Fibroblast of lung (primary cell): ENCODE measurements around the gene MACROD2. TPM values are rescaled to one million over a fixed set of nuclear protein-coding genes. Genes with fewer than 3 reads are reported as not detected.

Experiments used
- DNase-seq, 2 donors: peaks; one replicate each; pipeline versions ENCODE4 v3.0.0 to v3.0.0-alpha.2; 2010; ENCODE audit warnings: low read depth in 2 of 2
- H2AFZ ChIP-seq: 2 replicates; pipeline ENCODE4 v1.5.1; 2012; ENCODE audit warnings: low read length, control low read depth, inconsistent platforms
- H3K27ac ChIP-seq: 2 replicates; pipeline ENCODE4 v1.5.1; 2011; ENCODE audit warnings: low read length, control low read depth; ENCODE audit not compliant: insufficient read depth
- H3K27me3 ChIP-seq: 2 replicates; pipeline ENCODE4 v1.5.1; 2011; ENCODE audit warnings: mild to moderate bottlenecking, low read length; ENCODE audit not compliant: control insufficient read depth, insufficient read depth
- H3K36me3 ChIP-seq: 2 replicates; pipeline ENCODE4 v1.5.1; 2011; ENCODE audit warnings: low read length; ENCODE audit not compliant: control insufficient read depth, insufficient read depth
- H3K4me1 ChIP-seq: 2 replicates; pipeline ENCODE4 v1.5.1; 2011; ENCODE audit warnings: low read length; ENCODE audit not compliant: control insufficient read depth, insufficient read depth; ENCODE audit errors: extremely low read depth
- H3K4me2 ChIP-seq: 2 replicates; pipeline ENCODE4 v1.5.1; 2011; ENCODE audit warnings: low read length, control low read depth; ENCODE audit not compliant: insufficient read depth; ENCODE audit errors: extremely low read depth
- H3K4me3 ChIP-seq, 4 experiments: fragments of 200-600 bp in 1 of 4; sonication (generic) in 1 of 4; replicated peaks in 1 of 4; 2 replicates each; pipeline ENCODE4 v1.5.1; 2011 to 2016; ENCODE audit warnings: low read length in 4 of 4, low read depth in 3 of 4, mild to moderate bottlenecking in 3 of 4, control low read depth in 2 of 4, inconsistent platforms in 1 of 4, mixed read lengths in 1 of 4; ENCODE audit not compliant: insufficient read depth in 1 of 4; ENCODE audit errors: control extremely low read depth in 1 of 4
- H3K79me2 ChIP-seq: 2 replicates; pipeline ENCODE4 v1.5.1; 2012; ENCODE audit warnings: mild to moderate bottlenecking, low read length, inconsistent platforms; ENCODE audit not compliant: control insufficient read depth, insufficient read depth
- H3K9ac ChIP-seq: 2 replicates; pipeline ENCODE4 v1.5.1; 2011; ENCODE audit warnings: mild to moderate bottlenecking, low read length, control low read depth; ENCODE audit not compliant: insufficient read depth
- H3K9me3 ChIP-seq: 2 replicates; pipeline ENCODE4 v1.5.1; 2012; ENCODE audit warnings: low read depth, low read length; ENCODE audit not compliant: control insufficient read depth, insufficient read depth
- H4K20me1 ChIP-seq: 2 replicates; pipeline ENCODE4 v1.5.1; 2011; ENCODE audit warnings: low read length; ENCODE audit not compliant: control insufficient read depth, insufficient read depth; ENCODE audit errors: extremely low read depth
- EZH2 ChIP-seq: IDR thresholded peaks from 2 replicates; pipeline ENCODE4 v1.5.1; 2012; ENCODE audit warnings: low read length, control low read depth, mild to moderate bottlenecking; ENCODE audit errors: missing control alignments
- polyA plus RNA-seq, 2 donors: library from polyadenylated mRNA; depleted of rRNA in 1 of 2; stranded (reverse) in 1 of 2; unstranded in 1 of 2; fragments of >200 nt; gene quantifications; 2 replicates each; pipeline ENCODE4 v1.2.1, GENCODE V29; 2011 to 2012; ENCODE audit warnings: missing spikeins in 1 of 2
- total RNA-seq: library from RNA; depleted of rRNA; stranded (reverse); fragments of >200 nt; gene quantifications from 2 replicates; pipeline ENCODE4 v1.2.1, GENCODE V29; 2014
- TF ChIP-seq, protein P1 (sequence below), 2 donors: IDR thresholded peaks in 1 of 2; conservative IDR thresholded peaks in 1 of 2; 1 replicate in 1 of 2; 2 replicates in 1 of 2; pipeline ENCODE4 v1.5.1; 2011 to 2012; ENCODE audit warnings: low read length in 2 of 2, control low read depth in 1 of 2, inconsistent platforms in 1 of 2, low read depth in 1 of 2, mild to moderate bottlenecking in 1 of 2

MACROD2 gene
- total and polyA plus RNA-seq, 2 donors (not counting 1 experiment from before 2014, with no cell fraction given): 0.54 to 1.7 TPM

DNA sequence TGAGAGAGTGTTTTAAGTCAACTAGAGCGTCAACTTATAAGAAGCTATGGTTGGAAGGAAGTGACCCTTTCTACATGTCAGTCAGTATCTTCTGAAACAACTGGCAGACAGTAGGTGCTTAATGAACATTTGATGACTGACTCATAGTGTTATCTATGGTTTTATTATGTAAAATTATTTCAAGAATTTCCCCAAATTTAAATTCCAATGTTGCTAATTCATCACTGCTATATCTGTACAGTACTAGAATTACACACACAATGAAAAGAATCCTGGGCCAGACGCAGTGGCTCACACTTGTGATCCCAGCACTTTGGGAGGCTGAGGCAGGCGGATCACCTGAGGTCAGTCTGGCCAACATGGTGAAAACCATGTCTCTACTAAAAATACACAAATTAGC, 1063.5 kb downstream of the MACROD2 start:
- Histone ChIP-seq H3K27ac (no peak overlapping the region), H3K4me1 (no peaks in the 10 kb centered on the region), H3K9ac (no peak overlapping the region), H4K20me1 (no peaks in the 10 kb centered on the region), H3K4me2 (no peak overlapping the region), H3K4me3 (no peak overlapping the region), H3K79me2 (no peaks in the 10 kb centered on the region), H3K27me3 (no peaks in the 10 kb centered on the region), H3K36me3 (no peaks in the 10 kb centered on the region), H3K9me3 (no peaks in the 10 kb centered on the region), H2AFZ (no peak overlapping the region)
- DNase-seq: peak in 1 of 2 donors; percentile 7
- TF ChIP-seq, protein P1, sequence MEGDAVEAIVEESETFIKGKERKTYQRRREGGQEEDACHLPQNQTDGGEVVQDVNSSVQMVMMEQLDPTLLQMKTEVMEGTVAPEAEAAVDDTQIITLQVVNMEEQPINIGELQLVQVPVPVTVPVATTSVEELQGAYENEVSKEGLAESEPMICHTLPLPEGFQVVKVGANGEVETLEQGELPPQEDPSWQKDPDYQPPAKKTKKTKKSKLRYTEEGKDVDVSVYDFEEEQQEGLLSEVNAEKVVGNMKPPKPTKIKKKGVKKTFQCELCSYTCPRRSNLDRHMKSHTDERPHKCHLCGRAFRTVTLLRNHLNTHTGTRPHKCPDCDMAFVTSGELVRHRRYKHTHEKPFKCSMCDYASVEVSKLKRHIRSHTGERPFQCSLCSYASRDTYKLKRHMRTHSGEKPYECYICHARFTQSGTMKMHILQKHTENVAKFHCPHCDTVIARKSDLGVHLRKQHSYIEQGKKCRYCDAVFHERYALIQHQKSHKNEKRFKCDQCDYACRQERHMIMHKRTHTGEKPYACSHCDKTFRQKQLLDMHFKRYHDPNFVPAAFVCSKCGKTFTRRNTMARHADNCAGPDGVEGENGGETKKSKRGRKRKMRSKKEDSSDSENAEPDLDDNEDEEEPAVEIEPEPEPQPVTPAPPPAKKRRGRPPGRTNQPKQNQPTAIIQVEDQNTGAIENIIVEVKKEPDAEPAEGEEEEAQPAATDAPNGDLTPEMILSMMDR (conservative IDR thresholded peaks at IDR 0.05 in 1 of 2, IDR thresholded peaks at IDR 0.05 in 1 of 2; ENCODE audit: low read depth in 1 of 2, low read length in 2 of 2): no peak
- no peak for TF ChIP-seq EZH2

DNA sequence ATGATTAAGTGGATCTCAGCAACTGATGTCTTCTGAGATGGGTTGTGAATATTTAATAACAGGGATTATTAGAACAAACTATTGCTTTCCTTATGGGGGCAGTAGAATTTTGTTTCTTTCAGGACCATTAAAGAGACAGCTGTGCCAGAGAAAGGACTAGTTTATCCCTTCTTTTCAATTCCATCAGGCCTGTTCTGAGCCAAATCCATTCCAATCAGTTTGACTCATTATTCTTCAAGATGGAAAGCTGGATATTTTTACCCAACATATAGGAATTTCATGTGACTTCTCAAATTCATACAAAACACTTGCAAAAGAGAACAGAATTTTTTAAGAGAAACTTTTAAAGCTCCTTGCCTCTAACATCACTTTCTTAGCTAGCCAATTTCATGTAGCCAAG, 1064.1 kb downstream of the MACROD2 start:
- Histone ChIP-seq H3K9me3 (no peaks in the 10 kb centered on the region), H3K27me3 (no peaks in the 10 kb centered on the region), H3K4me1 (no peaks in the 10 kb centered on the region), H3K36me3 (no peaks in the 10 kb centered on the region), H3K27ac (no peak overlapping the region), H3K4me2 (no peak overlapping the region), H2AFZ (no peak overlapping the region), H3K4me3 (no peak overlapping the region), H4K20me1 (no peaks in the 10 kb centered on the region), H3K79me2 (no peaks in the 10 kb centered on the region), H3K9ac (no peak overlapping the region)
- DNase-seq: no peak
- no peak for TF ChIP-seq EZH2
- TF ChIP-seq, protein P1 (conservative IDR thresholded peaks at IDR 0.05 in 1 of 2, IDR thresholded peaks at IDR 0.05 in 1 of 2; ENCODE audit: low read depth in 1 of 2, low read length in 2 of 2): no peak

- H3K9ac ChIP-seq: no peak overlapping the region
- no peaks in the 10 kb centered on the region for H3K36me3 ChIP-seq
- no peak for DNase-seq
- no peaks in the 10 kb centered on the region for H3K9me3 ChIP-seq
- H4K20me1 ChIP-seq: no peaks in the 10 kb centered on the region
- H2AFZ ChIP-seq: no peak overlapping the region
- H3K4me3 ChIP-seq: no peak overlapping the region
- no peak overlapping the region for H3K4me2 ChIP-seq
- no peaks in the 10 kb centered on the region for H3K79me2 ChIP-seq
- H3K27ac ChIP-seq: no peak overlapping the region
- no peak for TF ChIP-seq EZH2
- TF ChIP-seq, protein P1 (conservative IDR thresholded peaks at IDR 0.05 in 1 of 2, IDR thresholded peaks at IDR 0.05 in 1 of 2; ENCODE audit: low read depth in 1 of 2, low read length in 2 of 2): no peak
- no peaks in the 10 kb centered on the region for H3K4me1 ChIP-seq
- H3K27me3 ChIP-seq: no peaks in the 10 kb centered on the region
Measured at GRCh38 chr20:15060265-15061060, 1065.1 kb downstream of the MACROD2 start.
